Ascending aorta (tissue), 2 donors: ENCODE measurements around the gene SLC6A4. TPM values are rescaled to one million over a fixed set of nuclear protein-coding genes. Genes with fewer than 3 reads are reported as not detected.

ENCODE experiments used
- DNase-seq, 2 donors: peaks; one replicate each; pipeline ENCODE4 v3.0.0-alpha.2; 2019; ENCODE audit warnings: low spot score in 2 of 2
- H3K27ac ChIP-seq, 2 donors: fragments of 200-600 bp; sonication (generic); one replicate each; pipeline ENCODE4 v1.5.1; 2016 to 2017; ENCODE audit warnings: mild to moderate bottlenecking in 1 of 2
- H3K27me3 ChIP-seq: fragments of 200-600 bp; sonication (generic); one replicate; pipeline ENCODE4 v1.5.1; 2017
- H3K36me3 ChIP-seq, 2 donors: fragments of 200-600 bp; sonication (generic); one replicate each; pipeline ENCODE4 v1.5.1; 2016
- H3K4me1 ChIP-seq, 2 donors: fragments of 200-600 bp; sonication (generic); one replicate each; pipeline ENCODE4 v1.5.1; 2016 to 2017; ENCODE audit warnings: mild to moderate bottlenecking in 1 of 2
- H3K4me3 ChIP-seq, 2 donors: fragments of 200-600 bp; sonication (generic); one replicate each; pipeline ENCODE4 v1.5.1; 2016 to 2017; ENCODE audit warnings: mild to moderate bottlenecking in 1 of 2
- H3K9me3 ChIP-seq, 2 donors: fragments of 200-600 bp; sonication (generic); one replicate each; pipeline ENCODE4 v1.5.1; 2016
- intact Hi-C: fragments of 100-400 bp; cut with DNase I; formaldehyde crosslinking; loops from one replicate; pipeline ENCODE4 v1.15.1; 2023
- total RNA-seq: library from RNA; depleted of rRNA; stranded (reverse); fragments of >200 nt; gene quantifications from one replicate; pipeline ENCODE4 v1.1.0, GENCODE V29; 2016
- TF ChIP-seq, protein P1 (sequence below), 3 experiments: fragments of 200-600 bp in 2 of 3; fragments of 450-650 bp in 1 of 3; sonication (generic) in 2 of 3; IDR thresholded peaks; one replicate each; pipeline ENCODE4 v1.5.1; 2016 to 2019; ENCODE audit warnings: antibody characterized with exemption in 3 of 3, mild to moderate bottlenecking in 1 of 3, moderate library complexity in 1 of 3

The SLC6A4 gene
- total RNA-seq, 1 donor from 2014 or later, result 0.85 TPM

GRCh38 chr17:30254150-30254549 is 18.7 kb upstream of the SLC6A4 start:
- no peaks in the 10 kb centered on the region for H3K4me1 ChIP-seq
- TF ChIP-seq, protein P1, sequence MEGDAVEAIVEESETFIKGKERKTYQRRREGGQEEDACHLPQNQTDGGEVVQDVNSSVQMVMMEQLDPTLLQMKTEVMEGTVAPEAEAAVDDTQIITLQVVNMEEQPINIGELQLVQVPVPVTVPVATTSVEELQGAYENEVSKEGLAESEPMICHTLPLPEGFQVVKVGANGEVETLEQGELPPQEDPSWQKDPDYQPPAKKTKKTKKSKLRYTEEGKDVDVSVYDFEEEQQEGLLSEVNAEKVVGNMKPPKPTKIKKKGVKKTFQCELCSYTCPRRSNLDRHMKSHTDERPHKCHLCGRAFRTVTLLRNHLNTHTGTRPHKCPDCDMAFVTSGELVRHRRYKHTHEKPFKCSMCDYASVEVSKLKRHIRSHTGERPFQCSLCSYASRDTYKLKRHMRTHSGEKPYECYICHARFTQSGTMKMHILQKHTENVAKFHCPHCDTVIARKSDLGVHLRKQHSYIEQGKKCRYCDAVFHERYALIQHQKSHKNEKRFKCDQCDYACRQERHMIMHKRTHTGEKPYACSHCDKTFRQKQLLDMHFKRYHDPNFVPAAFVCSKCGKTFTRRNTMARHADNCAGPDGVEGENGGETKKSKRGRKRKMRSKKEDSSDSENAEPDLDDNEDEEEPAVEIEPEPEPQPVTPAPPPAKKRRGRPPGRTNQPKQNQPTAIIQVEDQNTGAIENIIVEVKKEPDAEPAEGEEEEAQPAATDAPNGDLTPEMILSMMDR (IDR thresholded peaks at IDR 0.05), result no peak
- H3K9me3 ChIP-seq, result no peaks in the 10 kb centered on the region
- peaks cover 14 to 22% of the 10 kb centered on the region in 2 donors for H3K36me3 ChIP-seq
- DNase-seq, result no peak
- H3K27ac ChIP-seq, result no peak overlapping the region
- H3K4me3 ChIP-seq, result no peak overlapping the region
- no peaks in the 10 kb centered on the region for H3K27me3 ChIP-seq
- intact Hi-C loops, result no loop called here

DNA sequence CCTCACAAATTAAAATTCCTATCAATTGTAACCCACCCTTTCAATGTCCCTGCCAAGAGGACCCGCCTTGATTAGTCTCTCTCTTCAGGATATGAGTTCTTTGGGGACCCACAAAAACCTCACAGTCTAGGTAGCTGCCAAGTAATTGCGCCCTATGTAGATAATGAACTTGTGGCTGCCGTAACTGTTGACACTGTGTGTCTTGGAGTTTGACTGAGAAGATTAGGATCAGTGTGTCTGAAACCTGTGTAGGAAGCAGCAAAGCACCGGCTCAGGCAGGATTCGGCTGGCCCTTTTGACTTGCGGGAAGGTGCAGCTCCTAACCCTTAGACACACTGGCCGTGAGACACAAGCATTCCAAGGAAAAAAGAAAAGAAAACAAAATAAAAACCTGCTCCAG is 17.8 kb upstream of the SLC6A4 start:
- no peak for DNase-seq
- peaks cover 20 to 30% of the 10 kb centered on the region in 2 donors for H3K36me3 ChIP-seq
- H3K27ac ChIP-seq, result no peak overlapping the region
- intact Hi-C loops, result no loop called here
- TF ChIP-seq, protein P1 (IDR thresholded peaks at IDR 0.05), result no peak
- no peaks in the 10 kb centered on the region for H3K9me3 ChIP-seq
- no peaks in the 10 kb centered on the region for H3K27me3 ChIP-seq
- H3K4me3 ChIP-seq, result no peak overlapping the region
- no peaks in the 10 kb centered on the region for H3K4me1 ChIP-seq

DNA sequence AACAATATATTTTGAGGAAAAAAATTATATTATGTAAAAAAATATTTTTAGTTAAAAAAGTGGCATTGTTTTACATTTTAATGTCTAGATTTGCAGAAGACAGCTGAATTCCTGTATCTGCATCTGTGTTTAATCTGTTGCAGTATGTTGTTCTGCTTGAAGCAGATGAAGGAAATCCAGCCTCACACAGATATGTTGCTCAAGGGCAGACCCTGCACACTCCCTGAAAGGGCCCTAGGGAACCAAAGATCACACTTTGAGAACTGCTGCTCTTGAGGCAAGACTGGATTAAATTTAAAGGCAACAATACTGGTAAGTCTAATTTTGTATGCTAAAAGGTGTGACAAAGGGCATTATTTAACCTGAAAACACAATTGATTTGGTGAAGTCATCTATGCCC is 16.4 kb upstream of the SLC6A4 start:
- TF ChIP-seq, protein P1 (IDR thresholded peaks at IDR 0.05), result no peak
- H3K9me3 ChIP-seq, result no peaks in the 10 kb centered on the region
- no peak overlapping the region for H3K27ac ChIP-seq
- intact Hi-C loops, result no loop called here
- no peaks in the 10 kb centered on the region for H3K4me1 ChIP-seq
- peaks cover 30 to 41% of the 10 kb centered on the region in 2 donors for H3K36me3 ChIP-seq
- no peaks in the 10 kb centered on the region for H3K27me3 ChIP-seq
- DNase-seq, result no peak
- no peak overlapping the region for H3K4me3 ChIP-seq

DNA sequence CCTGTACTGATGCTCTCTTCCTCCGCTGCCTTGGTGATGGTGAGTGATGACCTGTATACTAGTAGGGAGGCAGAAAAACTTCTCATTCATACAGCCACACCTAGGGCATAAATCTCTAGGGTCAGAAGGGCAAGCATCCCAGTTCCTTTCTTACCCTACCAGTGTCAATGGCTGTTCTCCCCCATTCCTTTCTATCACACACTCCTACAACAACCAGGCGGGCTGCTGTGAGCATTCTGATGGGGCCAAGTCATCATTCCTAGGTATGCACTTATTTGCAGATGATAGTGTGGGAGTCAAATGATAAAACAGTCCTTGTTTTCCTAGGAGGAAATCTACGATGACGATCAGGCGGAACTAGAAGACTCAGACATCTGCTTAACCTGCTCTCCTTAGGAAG is 14.0 kb upstream of the SLC6A4 start:
- TF ChIP-seq, protein P1 (IDR thresholded peaks at IDR 0.05), result no peak
- no peak overlapping the region for H3K4me3 ChIP-seq
- intact Hi-C loops, result no loop called here
- no peaks in the 10 kb centered on the region for H3K4me1 ChIP-seq
- peaks cover 23 to 33% of the 10 kb centered on the region in 2 donors for H3K36me3 ChIP-seq
- no peaks in the 10 kb centered on the region for H3K9me3 ChIP-seq
- no peaks in the 10 kb centered on the region for H3K27me3 ChIP-seq
- no peak overlapping the region for H3K27ac ChIP-seq
- DNase-seq, result no peak

- H3K36me3 ChIP-seq, result peaks cover 23 to 33% of the 10 kb centered on the region in 2 donors
- intact Hi-C loops, result no loop called here
- DNase-seq, result peak in 1 of 2 donors; percentile 74
- H3K4me1 ChIP-seq, result no peaks in the 10 kb centered on the region
- no peaks in the 10 kb centered on the region for H3K9me3 ChIP-seq
- H3K4me3 ChIP-seq, result no peak overlapping the region
- TF ChIP-seq, protein P1 (IDR thresholded peaks at IDR 0.05), result no peak
- H3K27me3 ChIP-seq, result no peaks in the 10 kb centered on the region
- H3K27ac ChIP-seq, result no peak overlapping the region
Observed at GRCh38 chr17:30248786-30249185, 13.3 kb upstream of the SLC6A4 start.

- intact Hi-C loops, result no loop called here
- Histone ChIP-seq H3K4me3 (no peak overlapping the region), H3K27me3 (no peaks in the 10 kb centered on the region), H3K27ac (no peak overlapping the region), H3K9me3 (no peaks in the 10 kb centered on the region), H3K36me3 (peaks cover 23 to 26% of the 10 kb centered on the region in 2 donors), H3K4me1 (no peaks in the 10 kb centered on the region)
- TF ChIP-seq, protein P1 (IDR thresholded peaks at IDR 0.05), result no peak
- DNase-seq, result no peak
Observed at GRCh38 chr17:30246460-30246859, 11.0 kb upstream of the SLC6A4 start.
